Epithelial cell of proximal tubule (primary cell): ENCODE measurements around the gene RAB24. TPM values are rescaled to one million over a fixed set of nuclear protein-coding genes. Genes with fewer than 3 reads are reported as not detected.

Experiments
- DNase-seq: peaks from one replicate; pipeline ENCODE4 v3.0.0-alpha.2; 2011; ENCODE audit warnings: low read depth
- H3K4me3 ChIP-seq: 2 replicates; pipeline ENCODE4 v1.5.1; 2011; ENCODE audit warnings: low read depth, mild to moderate bottlenecking, low read length
- total RNA-seq: library from RNA; depleted of rRNA; stranded (reverse); fragments of >200 nt; gene quantifications from 2 replicates; pipeline ENCODE4 v1.2.3, GENCODE V29; 2015
- TF ChIP-seq, protein P1 (sequence below): conservative IDR thresholded peaks from 2 replicates; pipeline ENCODE4 v1.5.1; 2012; ENCODE audit warnings: low read depth, mild to moderate bottlenecking, low read length

The RAB24 gene
- total RNA-seq, 1 donor from 2014 or later: 22.4 TPM

DNA sequence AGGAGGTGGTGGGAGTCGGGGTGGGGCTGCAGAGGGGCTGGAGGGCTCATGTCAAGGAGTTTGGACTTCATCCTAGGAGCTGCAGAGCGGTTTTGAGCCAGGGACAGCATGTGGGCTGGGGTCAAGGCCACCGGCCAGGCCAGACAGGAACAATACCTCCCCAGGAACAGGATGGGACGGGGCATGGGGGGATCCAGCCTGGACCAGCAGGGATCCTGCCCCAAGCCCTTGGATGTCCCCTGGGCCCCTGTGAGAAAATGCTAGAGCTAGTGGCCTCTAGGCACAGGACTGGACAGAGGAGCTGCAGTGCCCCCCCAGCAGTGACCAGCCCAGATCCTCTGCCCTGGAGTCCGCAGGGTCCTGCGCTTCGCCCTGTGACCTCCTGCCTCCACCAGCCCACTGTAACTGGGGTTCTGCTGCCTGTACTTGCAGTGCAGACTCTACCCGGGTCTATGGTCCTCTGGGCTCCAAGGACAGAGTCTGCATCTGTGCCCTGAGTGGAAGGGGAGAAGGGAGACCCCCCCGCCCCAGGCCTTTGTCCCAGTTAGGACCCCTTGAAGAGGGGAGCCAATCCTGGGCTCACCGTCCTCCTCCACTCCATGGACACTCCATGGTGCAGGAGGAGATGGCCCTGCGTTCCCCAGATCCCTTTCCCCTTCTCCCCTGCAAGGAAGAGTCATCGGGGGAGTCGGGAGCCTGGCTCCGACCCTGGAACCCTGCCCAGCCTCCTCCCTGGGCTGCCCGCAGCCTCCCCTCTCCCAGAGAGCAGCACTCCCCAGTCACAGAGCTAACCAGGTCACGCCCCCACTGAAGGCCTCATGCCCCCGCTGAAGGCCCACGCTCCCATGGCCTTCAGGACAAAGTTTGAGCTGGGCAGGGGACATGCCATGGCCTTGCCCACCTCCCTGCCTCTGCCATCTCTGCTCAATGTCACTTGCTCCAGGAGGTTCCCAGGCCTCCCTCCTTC lies 11.1 kb upstream of the RAB24 start:
- H3K4me3 ChIP-seq: no peak overlapping the region
- no peak for DNase-seq
- TF ChIP-seq, protein P1, sequence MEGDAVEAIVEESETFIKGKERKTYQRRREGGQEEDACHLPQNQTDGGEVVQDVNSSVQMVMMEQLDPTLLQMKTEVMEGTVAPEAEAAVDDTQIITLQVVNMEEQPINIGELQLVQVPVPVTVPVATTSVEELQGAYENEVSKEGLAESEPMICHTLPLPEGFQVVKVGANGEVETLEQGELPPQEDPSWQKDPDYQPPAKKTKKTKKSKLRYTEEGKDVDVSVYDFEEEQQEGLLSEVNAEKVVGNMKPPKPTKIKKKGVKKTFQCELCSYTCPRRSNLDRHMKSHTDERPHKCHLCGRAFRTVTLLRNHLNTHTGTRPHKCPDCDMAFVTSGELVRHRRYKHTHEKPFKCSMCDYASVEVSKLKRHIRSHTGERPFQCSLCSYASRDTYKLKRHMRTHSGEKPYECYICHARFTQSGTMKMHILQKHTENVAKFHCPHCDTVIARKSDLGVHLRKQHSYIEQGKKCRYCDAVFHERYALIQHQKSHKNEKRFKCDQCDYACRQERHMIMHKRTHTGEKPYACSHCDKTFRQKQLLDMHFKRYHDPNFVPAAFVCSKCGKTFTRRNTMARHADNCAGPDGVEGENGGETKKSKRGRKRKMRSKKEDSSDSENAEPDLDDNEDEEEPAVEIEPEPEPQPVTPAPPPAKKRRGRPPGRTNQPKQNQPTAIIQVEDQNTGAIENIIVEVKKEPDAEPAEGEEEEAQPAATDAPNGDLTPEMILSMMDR: no peak

- TF ChIP-seq, protein P1: no peak
- no peak for DNase-seq
- no peak overlapping the region for H3K4me3 ChIP-seq
These were observed 10.2 kb upstream of the RAB24 start for GRCh38 chr5:177313561-177314259.

DNA sequence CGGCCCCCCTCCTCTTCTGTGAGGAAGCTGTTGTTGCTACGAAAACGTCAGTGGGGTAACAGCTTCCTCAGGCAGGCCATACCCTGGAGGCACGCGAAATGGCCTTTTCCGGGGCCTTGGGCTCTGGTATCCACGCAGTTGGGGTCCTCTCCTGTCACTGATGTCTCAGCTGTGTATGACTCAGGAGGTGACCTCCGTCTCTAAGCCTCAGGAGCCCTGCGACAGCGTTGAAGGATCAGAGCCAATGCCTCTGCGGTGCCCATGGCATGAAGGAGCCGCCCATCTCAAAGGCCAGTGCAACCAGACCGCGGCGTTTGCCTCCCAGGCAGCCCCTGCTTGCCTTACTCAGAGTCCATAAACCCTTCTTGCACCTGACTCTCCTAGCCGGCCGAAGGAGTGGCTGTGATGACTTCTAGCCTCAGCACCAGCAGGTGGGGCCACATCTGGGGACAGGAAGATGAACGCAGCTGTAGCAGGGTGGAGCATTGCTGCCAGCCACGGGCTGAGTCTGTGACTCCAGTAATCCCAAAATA lies 9.2 kb upstream of the RAB24 start:
- DNase-seq: no peak
- H3K4me3 ChIP-seq: peak overlapping the region; percentile 36
- TF ChIP-seq, protein P1: peak; percentile 5

DNA sequence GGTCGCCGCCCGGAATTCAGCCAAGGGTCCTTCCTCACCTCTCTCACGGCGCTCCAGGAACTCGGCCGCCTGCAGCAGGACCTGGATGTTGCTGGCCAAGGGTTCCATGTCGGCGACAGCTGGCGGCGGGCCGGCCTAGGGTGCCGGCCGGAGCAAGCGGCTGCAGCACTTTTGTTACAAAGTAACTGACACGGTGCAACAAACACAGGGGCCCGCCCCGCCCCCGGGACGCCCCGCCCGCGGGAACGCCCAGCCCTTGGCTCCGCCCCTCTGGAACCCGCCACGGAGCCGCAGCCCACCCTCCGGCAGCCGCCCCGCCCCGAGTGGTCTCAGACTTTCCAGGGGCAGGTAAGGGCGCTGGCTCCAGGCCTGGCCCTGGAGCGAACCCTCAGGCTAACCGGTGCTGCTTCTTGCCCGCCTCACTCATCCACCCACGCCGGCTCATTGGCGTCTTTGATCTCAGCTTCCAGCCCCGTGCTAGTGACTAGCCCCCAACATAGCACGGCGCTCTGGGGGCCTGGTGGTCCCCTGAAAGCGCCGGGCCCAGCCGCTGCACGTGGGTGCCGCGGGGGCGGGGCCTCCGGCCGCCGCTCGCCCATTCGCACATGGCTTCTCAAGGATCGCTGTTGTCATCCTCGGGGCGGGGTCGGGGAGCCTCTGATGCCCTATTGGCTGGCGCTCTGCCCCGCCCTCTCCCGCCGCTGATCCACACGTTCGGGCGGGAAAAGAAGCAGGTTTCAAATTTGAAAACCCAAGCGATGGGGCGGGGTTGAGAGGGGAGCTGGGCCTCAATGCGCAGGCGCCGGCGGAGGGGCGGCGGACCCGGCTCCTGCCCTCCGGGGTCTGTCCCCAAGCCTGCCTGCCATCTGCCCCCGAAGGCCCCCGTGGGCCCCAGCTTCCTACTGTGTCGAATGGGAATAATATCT lies 8.5 kb upstream of the RAB24 start, which contains the start of gene MXD3:
TSS of gene MXD3 (minus strand) at position 176 of the 926 bp plus-strand sequence. CDS start at position 108, 68 bp downstream.
- TF ChIP-seq, protein P1: no peak
- H3K4me3 ChIP-seq: peak within 1 kb of the TSS; percentile 65
- DNase-seq: no peak

GRCh38 chr5:177311392-177311722 lies 7.8 kb upstream of the RAB24 start:
- DNase-seq: no peak
- peak overlapping the region; percentile 65 for H3K4me3 ChIP-seq
- TF ChIP-seq, protein P1: no peak

- TF ChIP-seq, protein P1: no peak
These were observed 7.4 kb upstream of the RAB24 start for GRCh38 chr5:177310757-177311391.

More at GRCh38 chr5:177310757-177311391, 7.4 kb upstream of the RAB24 start:
- peak overlapping the region; percentile 65 for H3K4me3 ChIP-seq
- DNase-seq: no peak
